Keratinocyte (primary cell): ENCODE results near the gene ERC1.

Source experiments
- EZH2 ChIP-seq: IDR thresholded peaks from one replicate; pipeline ENCODE4 v1.6.1; 2012; ENCODE audit warnings: inconsistent platforms, mild to moderate bottlenecking, low read length, moderate library complexity
- TF ChIP-seq, protein P1 (sequence below), 3 experiments: IDR thresholded peaks in 1 of 3; conservative IDR thresholded peaks in 1 of 3; optimal IDR thresholded peaks in 1 of 3; 2 replicates in 2 of 3; 3 replicates in 1 of 3; pipeline versions ENCODE3 to v1.5.1; 2011; ENCODE audit warnings: low read length in 3 of 3, mild to moderate bottlenecking in 3 of 3, moderate library complexity in 2 of 3, control low read depth in 1 of 3, inconsistent platforms in 1 of 3; ENCODE audit not compliant: insufficient read depth in 2 of 3; ENCODE audit errors: extremely low read depth in 1 of 3

DNA sequence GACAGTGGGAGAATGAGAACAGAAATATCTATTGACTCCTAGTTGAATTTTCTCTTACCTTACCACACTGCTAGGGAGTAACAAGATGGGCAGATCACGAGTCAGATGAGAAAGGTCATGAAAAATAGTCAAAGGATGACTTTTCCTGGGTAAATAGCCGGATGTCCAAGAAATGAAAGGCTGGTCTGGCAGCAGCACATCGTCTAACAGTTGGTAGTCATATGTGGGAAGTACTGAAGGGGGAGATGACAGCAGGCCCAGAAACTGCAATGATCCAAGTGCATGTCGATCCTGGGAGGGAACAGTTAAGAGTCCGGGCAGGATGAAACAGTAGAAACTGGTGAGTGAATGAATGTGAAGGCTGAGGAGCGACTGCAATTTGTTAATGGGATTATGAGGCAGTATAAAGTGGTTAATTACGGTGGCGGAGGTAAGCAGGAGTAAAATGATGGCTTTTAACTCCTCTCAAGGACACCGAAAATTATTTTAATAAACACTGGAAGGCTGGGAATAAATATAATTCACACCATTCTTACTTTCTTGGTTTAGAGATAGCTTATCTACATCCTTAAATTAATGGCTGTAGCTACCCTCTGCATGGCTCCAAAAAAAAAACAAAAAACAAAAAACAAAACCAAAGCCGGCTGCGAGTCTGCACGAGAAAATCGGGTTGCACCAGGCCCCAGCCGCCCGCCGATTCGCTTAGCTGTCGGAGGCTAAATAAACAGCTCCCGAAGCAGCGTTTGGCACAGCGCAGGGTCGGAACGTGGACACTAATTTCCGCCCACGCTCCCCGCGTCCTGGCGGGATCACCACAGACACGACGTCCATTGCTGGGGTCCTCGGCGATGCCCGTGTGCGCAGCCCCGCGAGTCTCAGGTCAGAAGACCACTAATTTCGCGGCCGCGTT lies 1.0 kb upstream of the ERC1 start:
- TF ChIP-seq, protein P1, sequence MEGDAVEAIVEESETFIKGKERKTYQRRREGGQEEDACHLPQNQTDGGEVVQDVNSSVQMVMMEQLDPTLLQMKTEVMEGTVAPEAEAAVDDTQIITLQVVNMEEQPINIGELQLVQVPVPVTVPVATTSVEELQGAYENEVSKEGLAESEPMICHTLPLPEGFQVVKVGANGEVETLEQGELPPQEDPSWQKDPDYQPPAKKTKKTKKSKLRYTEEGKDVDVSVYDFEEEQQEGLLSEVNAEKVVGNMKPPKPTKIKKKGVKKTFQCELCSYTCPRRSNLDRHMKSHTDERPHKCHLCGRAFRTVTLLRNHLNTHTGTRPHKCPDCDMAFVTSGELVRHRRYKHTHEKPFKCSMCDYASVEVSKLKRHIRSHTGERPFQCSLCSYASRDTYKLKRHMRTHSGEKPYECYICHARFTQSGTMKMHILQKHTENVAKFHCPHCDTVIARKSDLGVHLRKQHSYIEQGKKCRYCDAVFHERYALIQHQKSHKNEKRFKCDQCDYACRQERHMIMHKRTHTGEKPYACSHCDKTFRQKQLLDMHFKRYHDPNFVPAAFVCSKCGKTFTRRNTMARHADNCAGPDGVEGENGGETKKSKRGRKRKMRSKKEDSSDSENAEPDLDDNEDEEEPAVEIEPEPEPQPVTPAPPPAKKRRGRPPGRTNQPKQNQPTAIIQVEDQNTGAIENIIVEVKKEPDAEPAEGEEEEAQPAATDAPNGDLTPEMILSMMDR (optimal IDR thresholded peaks at IDR 0.05 in 1 of 3, IDR thresholded peaks at IDR 0.05 in 1 of 3, conservative IDR thresholded peaks at IDR 0.05 in 1 of 3; ENCODE audit: extremely low read depth in 1 of 3, insufficient read depth in 2 of 3, low read length in 3 of 3): no peak
- no peak for TF ChIP-seq EZH2
